ENCODE results near the gene TFEB. TPM values are rescaled to one million over a fixed set of nuclear protein-coding genes. Genes with fewer than 3 reads are reported as not detected.

TFEB gene
- total RNA-seq, 3 donors from 2014 or later: 15.7 to 20.6 (median 18.4) TPM

- no peak for DNase-seq (ENCODE audit: low spot score in 2 of 2)
- H3K4me1 ChIP-seq: no peaks in the 10 kb centered on the region
- H3K27ac ChIP-seq: no peak overlapping the region
- intact Hi-C loops (cut with DNase I; ENCODE audit: low total_unique reads): no loop called here
- no peaks in the 10 kb centered on the region for H3K9me3 ChIP-seq
- H3K27me3 ChIP-seq: peaks cover 0 to 4% of the 10 kb centered on the region in 2 donors
- no peaks in the 10 kb centered on the region for H3K36me3 ChIP-seq
- TF ChIP-seq CTCF (IDR thresholded peaks at IDR 0.05): no peak
- TF ChIP-seq POLR2A (IDR thresholded peaks at IDR 0.05): no peak
- TF ChIP-seq POLR2AphosphoS5 (IDR thresholded peaks at IDR 0.05): no peak
- H3K4me3 ChIP-seq: no peak overlapping the region
Observed at GRCh38 chr6:41634657-41635056, 100.8 kb downstream of the TFEB start.

Other genes starting within 250 kb of the TFEB start
- 10 to 100 TPM in 1 of 3 donors, 1 to 10 TPM in 2; 5.1 to 11.0 (median 5.6) TPM for gene FOXP4, start 189.2 kb downstream of the TFEB start, total RNA-seq
- 10 to 100 TPM; 26.7 to 75.8 (median 36.1) TPM for gene MDFI, start 97.1 kb downstream of the TFEB start, total RNA-seq
- 1 to 10 TPM in 1 of 3 donors, not detected in 2; 3.2 TPM for gene PGC, start 11.8 kb upstream of the TFEB start, total RNA-seq
- gene FRS3, start 44.3 kb upstream of the TFEB start, total RNA-seq: 1 to 10 TPM; 3.5 to 4.3 (median 3.8) TPM
- 1 to 10 TPM in 2 of 3 donors, under 1 TPM in 1; 0.80 to 5.3 (median 3.3) TPM for gene PRICKLE4, start 45.2 kb upstream of the TFEB start, total RNA-seq
- 100 to 1,000 TPM; 108 to 127 (median 117) TPM for gene TOMM6, start 52.1 kb upstream of the TFEB start, total RNA-seq
- gene USP49, start 159.8 kb upstream of the TFEB start, total RNA-seq: 1 to 10 TPM; 3.4 to 4.9 (median 4.7) TPM
- 10 to 100 TPM in 1 of 3 donors, 1 to 10 TPM in 2; 9.8 to 16.5 (median 9.8) TPM for gene MED20, start 185.5 kb upstream of the TFEB start, total RNA-seq
- gene BYSL, start 185.9 kb upstream of the TFEB start, total RNA-seq: 1 to 10 TPM; 7.7 to 8.8 (median 8.6) TPM
- 100 to 1,000 TPM; 115 to 297 (median 148) TPM for gene CCND3, start 206.2 kb upstream of the TFEB start, total RNA-seq